GM10248 (cell line): ENCODE measurements around the gene SERPINE2.

Source experiments
- CTCF ChIA-PET: fragments of 300-600 bp; sonication (Branson Sonifier 250); formaldehyde crosslinking; extraction: SDS; loops from one replicate; lab custom pipeline; 2021; ENCODE audit warnings: antibody characterized with exemption; lab: Yijun Ruan, JAX
- POLR2A ChIA-PET: fragments of 350-650 bp; sonication (Branson Sonifier 250); formaldehyde crosslinking; extraction: SDS; loops from one replicate; lab custom pipeline; 2020; ENCODE audit warnings: antibody characterized with exemption; lab: Yijun Ruan, JAX
- DNase-seq: peaks from one replicate; pipeline ENCODE4 v3.0.0; 2012; ENCODE audit errors: extremely low spot score
- CTCF ChIP-seq: IDR thresholded peaks from 2 replicates; pipeline ENCODE4 v1.5.1; 2012; ENCODE audit warnings: mild to moderate bottlenecking, low read depth; ENCODE audit errors: extremely low read depth, missing control alignments, control extremely low read depth

SERPINE2 gene

GRCh38 chr2:223957092-223957851 is 81.8 kb downstream of the SERPINE2 start, which contains the start of gene MRPL44:
TSS of gene MRPL44 (plus strand) at chr2:223957463. CDS start at chr2:223957473, 10 bp downstream.
- no peak for TF ChIP-seq CTCF
- ChIA-PET CTCF (interaction anchor here (0.7 to 4.8 kb wide), 5 partner anchors 10 to 36 kb away, joined by 3 to 33 read pairs (median 3); no protein-coding TSS in a partner anchor), POLR2A (interaction anchor here (1.1 kb wide), 1 partner anchor 9 kb away, joined by 3 read pairs; no protein-coding TSS in a partner anchor)
- DNase-seq: peak; percentile 93

- DNase-seq: no peak
- TF ChIP-seq CTCF: no peak
- CTCF ChIA-PET: interaction anchor here (1.5 to 4.8 kb wide), 2 partner anchors 15 to 59 kb away, joined by 4 to 33 read pairs; no protein-coding TSS in a partner anchor
- POLR2A ChIA-PET: interaction anchor here (1.1 kb wide), 1 partner anchor 8 kb away, joined by 3 read pairs; no protein-coding TSS in a partner anchor
Observed at GRCh38 chr2:223956300-223956699, 82.8 kb downstream of the SERPINE2 start.

- no peak for DNase-seq
- no peak for TF ChIP-seq CTCF
- CTCF ChIA-PET: interaction anchor here (0.9 to 4.8 kb wide), 6 partner anchors 12 to 40 kb away, joined by 3 to 33 read pairs (median 3); no protein-coding TSS in a partner anchor
- POLR2A ChIA-PET: no interaction called here
Observed at GRCh38 chr2:223954401-223954800, 84.7 kb downstream of the SERPINE2 start.

GRCh38 chr2:223952280-223952968 is 86.7 kb downstream of the SERPINE2 start:
- peak; percentile 35 for DNase-seq
- CTCF ChIA-PET: interaction anchor here (1.0 to 4.0 kb wide), 3 partner anchors 10 to 18 kb away, joined by 3 to 16 read pairs (median 4); no protein-coding TSS in a partner anchor
- no peak for TF ChIP-seq CTCF
- POLR2A ChIA-PET: no interaction called here

- no peak for TF ChIP-seq CTCF
- DNase-seq: no peak
- POLR2A ChIA-PET: interaction anchor here (0.6 kb wide), 1 partner anchor 12 kb away, joined by 4 read pairs; no protein-coding TSS in a partner anchor
- CTCF ChIA-PET: interaction anchor here (0.7 to 4.0 kb wide), 7 partner anchors 11 to 237 kb away, joined by 3 to 16 read pairs (median 3); no protein-coding TSS in a partner anchor
Observed at GRCh38 chr2:223950448-223951347, 88.4 kb downstream of the SERPINE2 start.
